H9 (cell line): ENCODE results near the gene MYMK. TPM values are rescaled to one million over a fixed set of nuclear protein-coding genes. Genes with fewer than 3 reads are reported as not detected.

Source experiments
- DNase-seq: peaks from one replicate; pipeline ENCODE4 v3.0.0-alpha.2; 2017
- H2AFZ ChIP-seq: one replicate; pipeline ENCODE4 v1.6.1; 2013; ENCODE audit warnings: mild to moderate bottlenecking, low read length, control low read depth, moderate library complexity
- H2AK5ac ChIP-seq: 2 replicates; pipeline ENCODE4 v1.6.1; 2013; ENCODE audit warnings: low read length, control low read depth, mixed read lengths; ENCODE audit not compliant: insufficient read length
- H2BK120ac ChIP-seq: one replicate; pipeline ENCODE4 v1.6.1; 2013; ENCODE audit warnings: low read depth, mild to moderate bottlenecking, low read length, control low read depth, inconsistent platforms; ENCODE audit not compliant: poor library complexity, severe bottlenecking
- H2BK12ac ChIP-seq: 2 replicates; pipeline ENCODE4 v1.6.1; 2013; ENCODE audit warnings: low read length, control low read depth, mixed read lengths, low read depth; ENCODE audit not compliant: insufficient read length
- H2BK15ac ChIP-seq: 2 replicates; pipeline ENCODE4 v1.6.1; 2013; ENCODE audit warnings: low read depth, low read length, control low read depth
- H2BK20ac ChIP-seq: one replicate; pipeline ENCODE4 v1.6.1; 2013; ENCODE audit warnings: low read depth, mild to moderate bottlenecking, low read length, control low read depth, inconsistent platforms; ENCODE audit not compliant: poor library complexity, severe bottlenecking
- H2BK5ac ChIP-seq: 2 replicates; pipeline ENCODE4 v1.6.1; 2013; ENCODE audit warnings: low read length, control low read depth, mixed read lengths; ENCODE audit not compliant: insufficient read length
- H3K14ac ChIP-seq: 2 replicates; pipeline ENCODE4 v1.6.1; 2013; ENCODE audit warnings: low read length, control low read depth; ENCODE audit not compliant: insufficient read depth
- H3K18ac ChIP-seq: 2 replicates; pipeline ENCODE4 v1.6.1; 2013; ENCODE audit warnings: low read depth, mild to moderate bottlenecking, mixed read lengths, low read length, control low read depth; ENCODE audit not compliant: insufficient read length
- H3K23ac ChIP-seq: 2 replicates; pipeline ENCODE4 v1.6.1; 2013; ENCODE audit warnings: low read length, control low read depth, mixed read lengths, low read depth; ENCODE audit not compliant: insufficient read length
- H3K23me2 ChIP-seq: 2 replicates; pipeline ENCODE4 v1.6.1; 2013; ENCODE audit warnings: low read depth, mild to moderate bottlenecking, mixed read lengths, low read length, control low read depth; ENCODE audit not compliant: insufficient read length, poor library complexity, severe bottlenecking
- H3K27ac ChIP-seq: 2 replicates; pipeline ENCODE4 v1.5.1; 2013; ENCODE audit warnings: low read length, control low read depth, mixed read lengths, low read depth; ENCODE audit not compliant: insufficient read length
- H3K27me3 ChIP-seq: 2 replicates; pipeline ENCODE4 v1.6.1; 2013; ENCODE audit warnings: low read length, control low read depth, inconsistent platforms; ENCODE audit not compliant: insufficient read depth
- H3K4ac ChIP-seq: 2 replicates; pipeline ENCODE4 v1.6.1; 2013; ENCODE audit warnings: low read depth, mild to moderate bottlenecking, control low read depth, inconsistent platforms, low read length, moderate library complexity
- H3K4me1 ChIP-seq: 2 replicates; pipeline ENCODE4 v1.6.1; 2013; ENCODE audit warnings: low read length, control low read depth, inconsistent platforms; ENCODE audit not compliant: insufficient read depth
- H3K4me2 ChIP-seq: 2 replicates; pipeline ENCODE4 v1.6.1; 2013; ENCODE audit warnings: low read length, control low read depth, mixed read lengths; ENCODE audit not compliant: insufficient read length, insufficient read depth
- H3K56ac ChIP-seq: 2 replicates; pipeline ENCODE4 v1.6.1; 2013; ENCODE audit warnings: low read depth, mild to moderate bottlenecking, mixed read lengths, low read length, control low read depth; ENCODE audit not compliant: insufficient read length
- H3K79me1 ChIP-seq: 2 replicates; pipeline ENCODE4 v1.6.1; 2013; ENCODE audit warnings: low read depth, mild to moderate bottlenecking, moderate library complexity, low read length, control low read depth, inconsistent platforms; ENCODE audit not compliant: insufficient read depth, poor library complexity, severe bottlenecking
- H3K79me2 ChIP-seq: 2 replicates; pipeline ENCODE4 v1.6.1; 2013; ENCODE audit warnings: low read length, control low read depth, inconsistent platforms; ENCODE audit not compliant: insufficient read depth
- H3K9ac ChIP-seq: 2 replicates; pipeline ENCODE4 v1.6.1; 2013; ENCODE audit warnings: low read length, control low read depth, mixed read lengths; ENCODE audit not compliant: insufficient read length; ENCODE audit errors: extremely low read depth
- H3K9me3 ChIP-seq: one replicate; pipeline ENCODE4 v1.6.1; 2013; ENCODE audit warnings: low read depth, low read length, inconsistent platforms; ENCODE audit not compliant: control insufficient read depth
- H3T11ph ChIP-seq: one replicate; pipeline ENCODE4 v1.6.1; 2013; ENCODE audit warnings: mild to moderate bottlenecking, low read length, control low read depth, inconsistent platforms
- H4K20me1 ChIP-seq: one replicate; pipeline ENCODE4 v1.6.1; 2013; ENCODE audit not compliant: control insufficient read depth, insufficient read length, insufficient read depth
- H4K5ac ChIP-seq: 2 replicates; pipeline ENCODE4 v1.6.1; 2013; ENCODE audit warnings: low read depth, mild to moderate bottlenecking, mixed read lengths, low read length, control low read depth; ENCODE audit not compliant: insufficient read length
- H4K8ac ChIP-seq: replicated peaks from 2 replicates; pipeline ENCODE4 v1.6.1; 2013; ENCODE audit warnings: low read length, control low read depth, mixed read lengths, low read depth; ENCODE audit not compliant: insufficient read length
- H4K91ac ChIP-seq: 2 replicates; pipeline ENCODE4 v1.6.1; 2013; ENCODE audit warnings: low read depth, mild to moderate bottlenecking, moderate library complexity, mixed read lengths, low read length, control low read depth; ENCODE audit not compliant: insufficient read length
- H3K27ac Mint-ChIP-seq, 3 experiments: 2 replicates in 2 of 3; 3 replicates in 1 of 3; pipeline ENCODE4 v1.8.0; 2020 to 2021; ENCODE audit warnings: mixed read lengths in 3 of 3, mild to moderate bottlenecking in 1 of 3, moderate library complexity in 1 of 3
- H3K27me3 Mint-ChIP-seq: 2 replicates; pipeline ENCODE4 v1.8.0; 2021; ENCODE audit warnings: low read depth, mild to moderate bottlenecking, moderate library complexity, mixed read lengths
- H3K36me3 Mint-ChIP-seq, 3 experiments: 2 replicates in 2 of 3; 3 replicates in 1 of 3; pipeline ENCODE4 v1.8.0; 2020 to 2021; ENCODE audit warnings: low read depth in 3 of 3, mixed read lengths in 3 of 3; ENCODE audit not compliant: insufficient read depth in 1 of 3
- H3K4me1 Mint-ChIP-seq, 2 experiments: 2 replicates each; pipeline ENCODE4 v1.8.0; 2020; ENCODE audit warnings: mixed read lengths in 2 of 2
- H3K4me3 Mint-ChIP-seq, 2 experiments: 2 replicates in 1 of 2; 3 replicates in 1 of 2; pipeline ENCODE4 v1.8.0; 2020 to 2021; ENCODE audit warnings: mild to moderate bottlenecking in 2 of 2, mixed read lengths in 2 of 2, moderate library complexity in 1 of 2
- H3K9me3 Mint-ChIP-seq, 2 experiments: 2 replicates in 1 of 2; 3 replicates in 1 of 2; pipeline ENCODE4 v1.8.0; 2020; ENCODE audit warnings: mild to moderate bottlenecking in 2 of 2, mixed read lengths in 2 of 2, moderate library complexity in 1 of 2
- WGBS: extraction: QIAGEN DNeasy Blood & Tissue Kit; methylation state at CpG from one replicate; pipeline ENCODE4 v1.1.7; 2013; ENCODE audit warnings: missing lambda C conversion rate, low lambda C conversion rate, mixed read lengths; ENCODE audit not compliant: insufficient read length; ENCODE audit errors: extremely low coverage; 5-methylcytosine and 5-hydroxymethylcytosine counted together
- total RNA-seq: library from RNA; stranded (reverse); gene quantifications from 2 replicates; pipeline ENCODE4 v1.2.1, GENCODE V29; 2021
- TF ChIP-seq, protein P1 (sequence below): fragments of 200-600 bp; sonication (generic); conservative IDR thresholded peaks from 3 replicates; pipeline ENCODE4 v1.8.0; 2021; ENCODE audit warnings: antibody characterized with exemption, mild to moderate bottlenecking

Gene MYMK
- total RNA-seq, 1 experiment from 2014 or later: not detected

DNA sequence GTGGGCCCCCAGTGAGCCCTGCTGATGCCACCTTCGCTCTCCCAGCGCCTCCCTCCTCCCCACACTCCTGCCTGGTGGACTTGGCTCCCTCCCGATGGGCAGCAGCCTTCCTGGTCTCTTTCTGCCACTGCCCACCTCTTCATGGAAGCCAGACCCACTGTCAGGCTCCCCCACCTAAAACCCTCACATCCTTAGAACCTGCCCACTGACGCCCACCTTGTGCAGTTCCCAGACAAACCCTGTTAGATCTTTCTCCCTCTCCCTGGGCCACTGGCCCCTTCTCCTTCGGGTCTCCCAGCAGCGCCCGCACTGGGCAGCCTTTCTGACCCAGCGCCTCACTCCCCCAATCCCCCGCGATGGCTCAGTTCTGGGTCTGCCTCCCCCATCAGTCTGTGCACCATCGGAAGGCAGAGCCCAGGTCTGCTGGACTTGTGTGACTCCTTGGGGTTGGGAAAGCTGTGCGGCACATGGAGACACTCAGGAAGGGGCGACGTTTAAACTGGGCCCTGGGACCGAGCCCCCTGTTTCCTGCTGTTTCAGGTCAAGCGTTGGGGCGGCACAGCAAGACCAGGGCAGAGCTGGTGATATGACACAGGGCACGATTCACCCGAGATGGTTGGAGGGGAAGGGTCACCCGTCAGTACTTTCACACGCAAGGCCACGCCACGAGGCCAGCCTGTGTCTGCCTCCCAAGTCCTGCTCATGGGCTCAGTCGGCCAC lies 17.4 kb downstream of the MYMK start:
- H2BK5ac ChIP-seq: no peak overlapping the region
- Mint-ChIP-seq H3K36me3 (peaks cover 0 to 2% (median 0%) of the 10 kb centered on the region in 3 experiments; a peak in 2 of 7 replicates), H3K4me3 (no peak overlapping the region; a peak in 1 of 5 replicates), H3K27ac (no peak overlapping the region; a peak in 2 of 7 replicates), H3K4me1 (peaks cover 8 to 11% of the 10 kb centered on the region in 2 experiments), H3K27me3 (peaks cover 22% of the 10 kb centered on the region), H3K9me3 (peaks cover 3% of the 10 kb centered on the region in 2 experiments)
- no peaks in the 10 kb centered on the region for H3K23me2 ChIP-seq
- H3K9ac ChIP-seq: no peak overlapping the region
- H3K14ac ChIP-seq: no peak overlapping the region
- no CpG with 5 or more reads among the region's 24 CpGs for WGBS
- H3K79me1 ChIP-seq: no peaks in the 10 kb centered on the region
- no peak overlapping the region for H3K56ac ChIP-seq
- H4K20me1 ChIP-seq: peaks cover 3% of the 10 kb centered on the region
- H2AFZ ChIP-seq: no peak overlapping the region
- TF ChIP-seq, protein P1, sequence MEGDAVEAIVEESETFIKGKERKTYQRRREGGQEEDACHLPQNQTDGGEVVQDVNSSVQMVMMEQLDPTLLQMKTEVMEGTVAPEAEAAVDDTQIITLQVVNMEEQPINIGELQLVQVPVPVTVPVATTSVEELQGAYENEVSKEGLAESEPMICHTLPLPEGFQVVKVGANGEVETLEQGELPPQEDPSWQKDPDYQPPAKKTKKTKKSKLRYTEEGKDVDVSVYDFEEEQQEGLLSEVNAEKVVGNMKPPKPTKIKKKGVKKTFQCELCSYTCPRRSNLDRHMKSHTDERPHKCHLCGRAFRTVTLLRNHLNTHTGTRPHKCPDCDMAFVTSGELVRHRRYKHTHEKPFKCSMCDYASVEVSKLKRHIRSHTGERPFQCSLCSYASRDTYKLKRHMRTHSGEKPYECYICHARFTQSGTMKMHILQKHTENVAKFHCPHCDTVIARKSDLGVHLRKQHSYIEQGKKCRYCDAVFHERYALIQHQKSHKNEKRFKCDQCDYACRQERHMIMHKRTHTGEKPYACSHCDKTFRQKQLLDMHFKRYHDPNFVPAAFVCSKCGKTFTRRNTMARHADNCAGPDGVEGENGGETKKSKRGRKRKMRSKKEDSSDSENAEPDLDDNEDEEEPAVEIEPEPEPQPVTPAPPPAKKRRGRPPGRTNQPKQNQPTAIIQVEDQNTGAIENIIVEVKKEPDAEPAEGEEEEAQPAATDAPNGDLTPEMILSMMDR: no peak
- no peak overlapping the region for H3K4ac ChIP-seq
- H2AK5ac ChIP-seq: no peak overlapping the region
- no peak overlapping the region for H2BK120ac ChIP-seq
- no peak overlapping the region for H4K5ac ChIP-seq
- no peak overlapping the region for H2BK15ac ChIP-seq
- no peak overlapping the region for H3K4me2 ChIP-seq
- H3T11ph ChIP-seq: no peak overlapping the region
- H2BK20ac ChIP-seq: no peak overlapping the region
- no peaks in the 10 kb centered on the region for H3K79me2 ChIP-seq
- no peak for DNase-seq
- H3K27me3 ChIP-seq: no peaks in the 10 kb centered on the region
- no peak overlapping the region for H4K8ac ChIP-seq
- peaks cover 2% of the 10 kb centered on the region; the same call in 1 of the 2 replicates for H3K4me1 ChIP-seq
- H3K18ac ChIP-seq: no peak overlapping the region
- no peak overlapping the region for H4K91ac ChIP-seq
- H3K23ac ChIP-seq: no peak overlapping the region
- H3K27ac ChIP-seq: no peak overlapping the region
- H2BK12ac ChIP-seq: no peak overlapping the region
- no peaks in the 10 kb centered on the region for H3K9me3 ChIP-seq
